Measurements from ENCODE around the gene GCK. TPM values are rescaled to one million over a fixed set of nuclear protein-coding genes. Genes with fewer than 3 reads are reported as not detected.

GCK gene
- total RNA-seq, 1 experiment from 2014 or later, result not detected

- no peaks in the 10 kb centered on the region for H3K36me3 Mint-ChIP-seq (ENCODE audit: insufficient read depth, unreplicated experiment)
- H3K4me1 Mint-ChIP-seq (ENCODE audit: low read depth, unreplicated experiment), result no peaks in the 10 kb centered on the region
- TF ChIP-seq CTCF (IDR thresholded peaks at IDR 0.05; ENCODE audit: unreplicated experiment), result no peak
- CTCF ChIA-PET, result interaction anchor here (0.5 kb wide), 1 partner anchor 684 kb away, joined by 4 read pairs; no protein-coding TSS in a partner anchor
- H3K27me3 Mint-ChIP-seq (ENCODE audit: unreplicated experiment), result peaks cover 51% of the 10 kb centered on the region
- no peak overlapping the region for H3K4me3 Mint-ChIP-seq (ENCODE audit: low read depth, unreplicated experiment)
- no peak for DNase-seq
- no TSS peak for BruUV-seq (replicated peaks)
- H3K9me3 Mint-ChIP-seq (ENCODE audit: low read depth, unreplicated experiment), result no peaks in the 10 kb centered on the region
- no peak overlapping the region for H3K27ac Mint-ChIP-seq (ENCODE audit: unreplicated experiment)
- intact Hi-C loops (cut with micrococcal nuclease; ENCODE audit: unreplicated experiment), result no loop called here
These were observed 41.9 kb downstream of the GCK start for GRCh38 chr7:44147026-44147991.

DNA sequence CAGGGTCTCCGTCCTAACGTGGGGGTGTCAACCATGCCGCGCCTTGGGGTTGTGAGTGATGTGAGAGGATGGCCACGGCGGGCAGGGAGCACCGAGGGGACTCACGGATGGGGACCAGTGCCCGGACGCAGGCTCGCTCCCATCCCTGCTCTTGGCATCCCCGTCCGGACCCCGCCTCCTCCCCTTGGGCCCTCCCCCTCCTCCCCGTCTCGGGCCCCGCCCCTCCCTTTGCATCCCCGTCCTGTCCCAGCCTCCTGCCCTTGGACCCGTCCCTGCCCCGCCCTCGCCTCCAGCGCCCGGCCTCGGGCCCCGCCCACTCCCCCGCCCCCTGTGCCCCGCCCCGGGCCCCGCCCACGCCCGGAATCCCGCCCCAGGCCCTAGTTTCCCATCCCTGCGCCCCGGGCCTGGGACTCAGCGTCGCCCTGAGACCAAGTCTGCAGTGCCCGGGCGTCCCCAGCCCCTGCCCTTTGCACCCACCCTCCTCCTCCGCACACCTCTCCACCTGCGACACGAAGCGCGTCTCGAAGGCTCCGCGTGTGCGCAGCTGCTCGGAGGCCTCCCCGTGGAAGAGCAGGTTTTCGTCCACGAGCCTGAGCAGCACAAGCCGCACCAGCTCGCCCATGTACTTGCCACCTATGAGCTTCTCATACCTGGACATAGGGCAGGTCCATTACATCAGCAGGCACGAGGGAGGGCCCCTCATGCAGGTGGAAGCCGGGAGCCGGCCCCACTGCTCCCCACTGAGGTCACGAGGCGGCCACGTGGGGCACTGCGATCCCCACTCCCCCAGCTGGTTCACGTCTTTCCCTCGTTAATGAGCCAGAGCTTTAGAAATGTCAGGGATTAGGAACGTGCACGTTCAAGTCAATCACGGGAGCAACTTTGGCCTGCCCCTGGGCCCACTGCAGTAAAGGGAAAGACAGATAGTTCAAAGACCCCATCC, 43.0 kb downstream of the GCK start:
- no peaks in the 10 kb centered on the region for H3K36me3 Mint-ChIP-seq (ENCODE audit: insufficient read depth, unreplicated experiment)
- H3K27me3 Mint-ChIP-seq (ENCODE audit: unreplicated experiment), result peaks cover 58% of the 10 kb centered on the region
- no peak overlapping the region for H3K4me3 Mint-ChIP-seq (ENCODE audit: low read depth, unreplicated experiment)
- intact Hi-C loops (cut with micrococcal nuclease; ENCODE audit: unreplicated experiment), result no loop called here
- peak; percentile 39 for DNase-seq
- H3K9me3 Mint-ChIP-seq (ENCODE audit: low read depth, unreplicated experiment), result no peaks in the 10 kb centered on the region
- no TSS peak for BruUV-seq (replicated peaks)
- no peak for TF ChIP-seq CTCF (IDR thresholded peaks at IDR 0.05; ENCODE audit: unreplicated experiment)
- H3K27ac Mint-ChIP-seq (ENCODE audit: unreplicated experiment), result no peak overlapping the region
- no peaks in the 10 kb centered on the region for H3K4me1 Mint-ChIP-seq (ENCODE audit: low read depth, unreplicated experiment)
- CTCF ChIA-PET, result no interaction called here

DNA sequence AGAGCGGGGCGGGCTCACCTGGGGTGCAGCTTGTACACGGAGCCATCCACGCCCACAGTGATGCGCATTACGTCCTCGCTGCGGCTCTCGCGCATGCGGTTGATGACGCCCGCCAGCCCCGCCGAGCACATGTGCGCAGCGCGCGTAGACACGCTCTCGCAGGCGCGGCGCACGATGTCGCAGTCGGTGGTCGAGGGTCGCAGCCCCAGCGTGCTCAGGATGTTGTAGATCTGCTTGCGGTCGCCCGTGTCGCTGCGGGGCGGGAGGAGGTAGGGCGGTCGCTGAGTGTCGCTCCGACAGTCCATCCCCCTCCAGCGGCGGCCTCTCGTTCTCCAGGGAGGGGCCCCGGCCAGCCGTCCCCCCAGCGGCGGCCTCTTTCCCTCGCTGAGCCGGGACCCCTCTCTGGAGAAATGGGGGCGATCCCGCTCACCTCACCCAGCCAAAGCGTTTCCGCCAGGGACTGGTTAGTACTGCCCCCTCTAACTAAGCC, 43.7 kb downstream of the GCK start:
- no peak for TF ChIP-seq CTCF (IDR thresholded peaks at IDR 0.05; ENCODE audit: unreplicated experiment)
- BruUV-seq (replicated peaks), result no TSS peak
- CTCF ChIA-PET, result no interaction called here
- no peak for DNase-seq
- H3K27ac Mint-ChIP-seq (ENCODE audit: unreplicated experiment), result no peak overlapping the region
- no peak overlapping the region for H3K4me3 Mint-ChIP-seq (ENCODE audit: low read depth, unreplicated experiment)
- H3K4me1 Mint-ChIP-seq (ENCODE audit: low read depth, unreplicated experiment), result no peaks in the 10 kb centered on the region
- intact Hi-C loops (cut with micrococcal nuclease; ENCODE audit: unreplicated experiment), result no loop called here
- H3K9me3 Mint-ChIP-seq (ENCODE audit: low read depth, unreplicated experiment), result no peaks in the 10 kb centered on the region
- peaks cover 62% of the 10 kb centered on the region for H3K27me3 Mint-ChIP-seq (ENCODE audit: unreplicated experiment)
- no peaks in the 10 kb centered on the region for H3K36me3 Mint-ChIP-seq (ENCODE audit: insufficient read depth, unreplicated experiment)

DNA sequence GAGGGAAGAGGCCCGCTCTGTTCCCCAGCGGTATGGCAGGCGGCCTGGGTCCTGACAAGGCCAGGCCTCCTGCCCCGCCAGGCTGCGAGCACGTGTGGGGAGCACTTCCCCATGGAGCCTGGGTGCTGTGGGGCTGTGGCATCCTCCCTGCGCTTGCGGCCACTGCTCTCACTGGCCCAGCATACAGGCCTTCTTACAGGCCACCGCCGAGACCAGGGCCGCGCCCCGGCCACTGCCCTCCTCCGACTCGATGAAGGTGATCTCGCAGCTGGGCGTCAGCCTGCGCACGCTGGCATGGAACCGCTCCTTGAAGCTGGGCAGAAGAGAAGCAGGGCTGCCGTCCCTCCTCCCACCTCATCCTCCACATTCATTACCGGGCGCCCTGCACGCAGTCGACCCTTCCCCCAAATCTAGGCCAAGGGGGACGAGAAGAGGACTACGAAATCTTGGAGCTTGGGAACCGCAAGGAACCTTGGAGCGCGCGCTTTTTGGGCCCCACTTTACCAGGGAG, 44.2 kb downstream of the GCK start:
- no peaks in the 10 kb centered on the region for H3K36me3 Mint-ChIP-seq (ENCODE audit: insufficient read depth, unreplicated experiment)
- H3K4me1 Mint-ChIP-seq (ENCODE audit: low read depth, unreplicated experiment), result no peaks in the 10 kb centered on the region
- BruUV-seq (replicated peaks), result no TSS peak
- CTCF ChIA-PET, result no interaction called here
- peaks cover 67% of the 10 kb centered on the region for H3K27me3 Mint-ChIP-seq (ENCODE audit: unreplicated experiment)
- no peak for DNase-seq
- H3K27ac Mint-ChIP-seq (ENCODE audit: unreplicated experiment), result no peak overlapping the region
- no peaks in the 10 kb centered on the region for H3K9me3 Mint-ChIP-seq (ENCODE audit: low read depth, unreplicated experiment)
- intact Hi-C loops (cut with micrococcal nuclease; ENCODE audit: unreplicated experiment), result no loop called here
- H3K4me3 Mint-ChIP-seq (ENCODE audit: low read depth, unreplicated experiment), result no peak overlapping the region
- TF ChIP-seq CTCF (IDR thresholded peaks at IDR 0.05; ENCODE audit: unreplicated experiment), result no peak

Data from Calu3 (cell line).